ENCODE measurements around the gene IFI27.
"Not testable (repeated sequence)": the region's sequence is repeated elsewhere in the genome, so short reads cannot be mapped to it uniquely, and the experiment has no call there.

Gene IFI27

DNA sequence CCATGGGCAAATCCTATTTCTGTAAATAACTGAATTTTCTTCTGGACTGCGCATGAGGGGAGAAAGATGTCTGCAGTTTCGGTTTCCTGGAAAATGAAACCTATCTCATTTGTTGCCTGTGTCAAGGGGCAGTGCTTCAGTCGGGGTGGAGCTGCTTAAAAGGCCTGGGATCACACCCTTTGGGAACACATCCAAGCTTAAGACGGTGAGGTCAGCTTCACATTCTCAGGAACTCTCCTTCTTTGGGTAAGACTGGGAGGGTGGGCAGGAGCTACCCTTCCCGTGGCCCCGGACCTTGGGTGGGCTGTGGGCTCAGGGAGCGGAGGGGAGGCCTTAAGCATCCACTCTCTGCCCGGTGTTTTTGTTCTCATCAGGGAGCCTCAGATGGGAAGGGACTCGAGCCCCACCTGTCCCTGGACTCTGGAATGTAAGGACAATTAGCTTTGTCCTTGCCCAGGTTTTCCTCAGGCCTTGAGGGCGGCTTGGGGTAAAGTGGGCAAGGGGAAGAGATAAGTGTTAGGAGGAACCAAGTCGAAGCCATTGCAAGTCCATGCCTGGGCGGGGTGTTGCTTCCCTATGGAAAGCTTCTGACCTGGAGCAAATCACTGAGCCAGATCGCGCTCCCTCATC, at the start of gene IFI27:
Gene IFI27, plus strand, starts transcription at position 185 of the 630 bp plus-strand sequence.
- no peak for DNase-seq

DNA sequence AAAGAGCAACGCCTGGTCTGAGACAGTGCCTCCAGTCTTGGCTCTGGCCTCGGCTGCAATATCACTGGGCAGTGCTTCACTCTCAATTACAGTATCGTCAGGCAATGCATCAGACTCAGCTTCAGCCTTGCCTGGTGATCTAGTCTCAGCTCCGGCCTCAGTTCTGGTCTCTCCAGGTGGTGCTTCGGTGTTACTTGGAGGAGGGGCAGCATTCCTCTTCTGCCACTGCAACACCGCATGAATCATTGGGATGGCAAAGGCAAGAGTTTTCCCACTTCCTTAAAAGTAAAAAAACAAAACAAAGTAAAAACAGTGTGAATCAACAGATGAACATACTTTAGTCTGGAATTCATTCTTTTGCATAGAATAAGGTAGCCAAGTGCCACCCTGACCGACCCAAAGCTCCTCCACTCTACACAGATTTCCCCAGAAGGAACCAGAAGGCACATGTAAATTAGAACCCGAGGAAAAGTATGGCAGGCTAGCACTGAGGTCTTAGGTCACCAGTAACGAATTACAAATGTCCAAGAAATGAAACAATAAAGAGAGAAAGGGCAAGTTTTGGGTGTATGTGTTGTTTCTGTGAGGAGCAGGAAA, 48.1 kb upstream of the IFI27 start:
- no peak for DNase-seq

- DNase-seq = no peak
Observed at GRCh38 chr14:94066089-94066676, 44.4 kb upstream of the IFI27 start.

GRCh38 chr14:94072076-94072475, 38.5 kb upstream of the IFI27 start:
- DNase-seq = not testable (repeated sequence)

DNA sequence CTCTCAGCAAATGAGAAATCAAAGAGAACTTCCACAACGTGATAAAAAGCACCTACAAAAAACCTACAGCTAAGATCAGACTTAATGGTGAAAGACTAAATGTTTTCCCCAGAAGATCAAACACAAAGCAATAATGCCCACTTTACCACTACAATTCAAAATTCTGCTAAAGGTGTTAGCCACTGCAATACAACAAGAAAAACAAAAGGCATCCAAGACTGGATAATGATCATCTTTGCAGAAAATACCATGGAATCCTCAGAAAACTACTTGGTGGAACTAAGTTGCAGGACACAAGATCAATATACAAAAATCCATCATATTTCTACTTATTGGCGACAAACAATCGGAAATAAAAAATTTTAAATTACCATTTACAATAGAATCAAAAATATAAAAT, 36.0 kb upstream of the IFI27 start:
- DNase-seq = no peak

GRCh38 chr14:94075008-94075407, 35.5 kb upstream of the IFI27 start:
- no peak for DNase-seq

DNA sequence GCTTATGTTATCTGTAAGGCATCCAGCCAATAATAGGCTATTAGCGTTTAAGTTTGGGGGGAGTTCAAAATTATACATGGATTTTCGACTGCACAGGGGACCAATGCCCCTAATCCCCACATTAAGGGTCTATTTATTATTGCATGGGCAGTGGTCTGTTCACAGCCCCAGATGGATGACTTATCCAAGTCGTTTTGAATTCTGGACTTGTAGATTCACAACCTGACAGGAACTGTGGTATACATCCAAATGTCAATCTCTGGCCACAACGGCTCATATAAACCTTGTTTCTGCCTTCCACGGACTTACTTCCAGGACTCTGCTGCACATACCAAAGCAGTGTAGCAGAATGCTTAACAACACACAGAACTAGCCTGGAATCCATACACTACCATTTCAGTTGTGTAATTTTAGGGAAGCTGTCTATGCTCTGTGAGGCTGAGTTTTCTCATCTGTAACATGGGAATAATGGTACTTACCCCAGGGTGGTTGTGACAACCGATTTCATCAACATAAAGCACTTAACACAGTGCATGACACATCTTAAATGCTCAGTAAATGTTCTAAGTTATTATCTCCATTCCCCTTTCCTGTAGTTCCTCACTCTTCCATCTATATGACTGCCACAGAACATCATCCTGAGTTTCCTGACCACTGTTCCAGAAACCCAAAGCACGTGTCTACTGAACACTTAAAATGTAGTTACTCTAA, 33.3 kb upstream of the IFI27 start:
- DNase-seq = no peak

- no peak for DNase-seq
Observed at GRCh38 chr14:94077823-94078222, 32.7 kb upstream of the IFI27 start.

- DNase-seq = no peak
Observed at GRCh38 chr14:94079891-94080620, 30.5 kb upstream of the IFI27 start.

DNA sequence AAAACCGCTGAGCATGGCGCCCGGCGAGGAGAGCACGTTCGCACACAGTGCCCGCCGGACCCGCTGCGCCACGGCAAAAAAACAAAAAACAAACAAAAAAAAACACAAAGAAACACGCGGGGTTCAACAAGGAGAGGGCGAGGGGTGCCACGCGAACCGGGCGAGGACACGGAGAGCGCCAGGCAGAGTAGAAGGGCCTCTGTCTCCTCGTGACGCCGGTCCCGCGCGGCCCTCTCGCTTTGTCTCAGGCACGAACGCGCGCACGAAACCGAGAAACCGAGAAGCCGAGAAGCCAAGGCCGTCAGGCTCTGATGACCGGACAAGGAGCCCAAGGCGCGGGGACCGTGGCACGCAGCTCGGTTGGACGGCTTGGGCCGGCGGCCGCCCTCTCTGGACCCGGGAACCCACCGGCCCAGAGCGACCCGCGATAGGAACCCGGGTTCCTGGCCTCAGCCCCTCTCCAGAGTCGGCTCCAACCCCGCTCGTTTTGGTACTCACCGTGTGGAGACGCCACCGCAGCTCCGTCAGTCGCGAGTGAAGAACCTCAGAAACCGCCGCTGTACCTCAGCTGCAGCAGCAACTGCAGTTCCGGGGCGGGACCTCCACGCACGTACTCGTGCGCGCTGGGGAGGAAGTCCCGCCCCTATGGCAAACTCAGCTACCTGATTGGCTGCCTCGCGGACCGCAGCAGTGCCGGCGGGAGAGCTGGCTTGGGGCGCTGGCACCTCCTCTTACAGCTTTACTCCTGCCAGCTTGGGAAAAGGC, 29.7 kb upstream of the IFI27 start, which contains the start of the genes DDX24 and IFI27L1:
Gene DDX24, minus strand, starts transcription at position 582 of the 765 bp plus-strand sequence. CDS start 1,460 bp downstream, outside the sequence.
Gene IFI27L1, plus strand, starts transcription at position 690 of the 765 bp plus-strand sequence. CDS start 15,628 bp downstream, outside the sequence.
- DNase-seq = peak; percentile 96

DNA sequence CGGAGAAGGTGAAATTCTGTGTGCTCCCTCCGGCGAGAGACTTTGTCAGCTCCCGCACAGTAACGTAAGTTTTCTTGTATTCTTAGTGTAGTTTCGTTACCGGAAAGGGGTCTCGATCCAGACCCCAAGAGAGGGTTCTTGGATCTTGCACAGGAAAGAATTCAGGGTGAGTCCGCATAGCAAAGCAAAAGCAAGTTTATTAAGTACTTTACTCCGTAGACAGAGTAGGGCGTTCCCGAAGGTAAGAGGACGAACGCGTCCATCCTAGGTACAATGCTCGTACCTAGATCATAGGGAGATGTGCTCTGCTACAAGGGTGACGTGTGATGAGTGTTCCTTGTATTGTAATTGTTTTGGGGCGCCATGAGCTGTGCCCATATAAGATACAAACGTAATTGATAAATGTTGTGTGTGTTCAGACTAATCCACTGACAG, 29.1 kb upstream of the IFI27 start:
- no peak for DNase-seq

DNA sequence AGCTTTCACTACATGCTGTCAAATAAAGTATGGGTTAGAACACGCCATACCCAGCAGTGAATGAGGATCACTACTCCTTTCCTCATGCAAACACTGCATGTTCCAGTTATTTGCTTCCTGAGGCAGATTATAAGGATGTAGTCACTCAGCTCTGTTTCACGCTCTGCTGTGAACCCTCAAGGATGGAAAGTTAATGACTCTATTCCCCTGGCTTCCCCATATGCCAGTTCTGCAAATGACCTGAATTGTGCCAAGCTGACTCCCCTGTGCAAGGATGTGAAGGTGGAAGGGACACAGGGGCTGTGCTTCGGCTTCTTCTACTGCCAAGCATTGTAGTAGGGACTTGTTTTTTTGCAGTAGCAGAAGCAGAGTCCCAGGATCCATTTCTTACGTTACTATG, 22.6 kb upstream of the IFI27 start:
- DNase-seq = no peak

GRCh38 chr14:94088516-94088915, 22.0 kb upstream of the IFI27 start:
- no peak for DNase-seq

- no peak for DNase-seq
Observed at GRCh38 chr14:94089479-94089878, 21.1 kb upstream of the IFI27 start.

- DNase-seq = no peak
Observed at GRCh38 chr14:94093418-94093817, 17.1 kb upstream of the IFI27 start.

GRCh38 chr14:94097091-94097490, 13.4 kb upstream of the IFI27 start:
- no peak for DNase-seq

- DNase-seq = peak; percentile 96
Observed at GRCh38 chr14:94098326-94098992, 12.1 kb upstream of the IFI27 start.

DNA sequence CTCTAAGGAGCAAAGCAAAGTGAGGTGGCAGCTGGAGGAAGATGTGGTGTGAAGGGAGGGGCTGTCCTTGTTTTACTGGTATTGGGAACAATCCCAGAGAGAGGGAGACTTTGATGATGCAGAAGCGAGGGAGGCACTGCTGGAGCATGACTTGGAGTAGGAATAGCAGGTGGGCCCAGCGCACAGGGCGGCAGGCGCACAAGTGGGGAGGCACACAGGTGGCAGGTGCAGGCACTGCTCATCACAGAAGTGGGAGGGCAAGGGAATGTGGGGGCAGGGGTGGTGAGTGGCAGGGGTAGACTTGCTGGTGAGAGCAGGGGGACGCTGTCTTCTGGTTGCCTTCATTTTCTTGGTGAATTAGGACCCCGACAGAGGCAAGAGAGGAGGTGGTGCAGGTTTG, 11.5 kb upstream of the IFI27 start:
- DNase-seq = no peak

GRCh38 chr14:94100847-94101246, 9.7 kb upstream of the IFI27 start:
- DNase-seq = peak; percentile 9

- no peak for DNase-seq
Observed at GRCh38 chr14:94101748-94102147, 8.8 kb upstream of the IFI27 start.

DNA sequence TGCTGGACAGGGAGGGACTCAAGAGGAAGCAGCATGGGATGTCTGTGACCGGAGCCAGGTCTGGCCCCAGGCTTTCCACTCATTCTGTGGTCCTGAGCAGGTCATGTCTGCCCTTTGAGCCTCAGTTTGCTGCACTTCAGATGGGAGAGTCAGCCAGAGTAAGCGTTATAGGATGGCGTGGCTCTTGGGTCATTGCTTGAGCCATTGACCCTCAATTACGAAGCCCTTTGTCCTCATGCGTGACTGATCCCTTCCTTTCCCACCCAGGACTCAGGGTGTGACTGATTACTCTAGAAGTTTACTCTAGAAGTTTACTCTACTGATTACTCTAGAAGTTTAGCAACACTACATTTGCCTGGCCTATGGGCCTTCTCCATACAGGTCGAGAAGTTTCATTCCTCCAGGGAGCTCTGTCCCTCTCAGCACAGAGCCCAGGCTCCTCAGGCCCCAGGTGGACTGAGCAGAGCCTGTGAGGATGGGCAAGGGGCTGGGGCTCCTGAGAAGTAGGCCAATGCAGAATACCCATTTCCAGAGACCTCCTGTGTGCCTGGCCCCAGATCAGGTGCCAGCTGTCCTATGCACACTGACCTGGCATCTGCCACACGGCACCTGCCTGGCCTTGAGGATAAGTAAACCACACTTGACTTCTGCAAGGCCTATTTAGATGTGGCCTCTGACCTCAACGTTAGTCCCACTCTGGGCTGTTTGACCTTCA, 7.6 kb upstream of the IFI27 start:
- no peak for DNase-seq

Measured in MV-4-11 (cell line).